ENCODE results near the gene NRG2.

- TF ChIP-seq POLR2A (IDR thresholded peaks at IDR 0.05; ENCODE audit: low read depth, low read length) (no peak), POLR2AphosphoS5 (IDR thresholded peaks at IDR 0.05; ENCODE audit: low read depth, low read length) (no peak)
Observed at GRCh38 chr5:139809331-139809810, 233.7 kb downstream of the NRG2 start.
